Posterior vena cava (tissue), 2 donors: ENCODE data around the gene PRPH. TPM values are rescaled to one million over a fixed set of nuclear protein-coding genes. Genes with fewer than 3 reads are reported as not detected.

Experiments
- DNase-seq: peaks from one replicate; pipeline ENCODE4 v3.0.0-alpha.2; 2020; ENCODE audit warnings: low spot score
- intact Hi-C, 2 donors: fragments of 100-400 bp; cut with DNase I; formaldehyde crosslinking; loops; one replicate each; pipeline versions ENCODE4 v1.14.1 to v1.14.2; 2022 to 2023
- total RNA-seq, 2 donors: library from RNA; stranded (reverse); fragmentation: NEBNext Ultra II Directional; extraction: Animal tissue kit (Norgen Biotek cat#: 25700); gene quantifications; one replicate each; pipeline ENCODE4 v1.2.1, GENCODE V29; 2021
- donor health status: DM: yes; HTN: yes; CAD: no.
- donor health status: DM: yes; HTN: yes; CAD: no.

The PRPH gene
- total RNA-seq, 2 donors from 2014 or later: 0.32 to 0.67 TPM

DNA sequence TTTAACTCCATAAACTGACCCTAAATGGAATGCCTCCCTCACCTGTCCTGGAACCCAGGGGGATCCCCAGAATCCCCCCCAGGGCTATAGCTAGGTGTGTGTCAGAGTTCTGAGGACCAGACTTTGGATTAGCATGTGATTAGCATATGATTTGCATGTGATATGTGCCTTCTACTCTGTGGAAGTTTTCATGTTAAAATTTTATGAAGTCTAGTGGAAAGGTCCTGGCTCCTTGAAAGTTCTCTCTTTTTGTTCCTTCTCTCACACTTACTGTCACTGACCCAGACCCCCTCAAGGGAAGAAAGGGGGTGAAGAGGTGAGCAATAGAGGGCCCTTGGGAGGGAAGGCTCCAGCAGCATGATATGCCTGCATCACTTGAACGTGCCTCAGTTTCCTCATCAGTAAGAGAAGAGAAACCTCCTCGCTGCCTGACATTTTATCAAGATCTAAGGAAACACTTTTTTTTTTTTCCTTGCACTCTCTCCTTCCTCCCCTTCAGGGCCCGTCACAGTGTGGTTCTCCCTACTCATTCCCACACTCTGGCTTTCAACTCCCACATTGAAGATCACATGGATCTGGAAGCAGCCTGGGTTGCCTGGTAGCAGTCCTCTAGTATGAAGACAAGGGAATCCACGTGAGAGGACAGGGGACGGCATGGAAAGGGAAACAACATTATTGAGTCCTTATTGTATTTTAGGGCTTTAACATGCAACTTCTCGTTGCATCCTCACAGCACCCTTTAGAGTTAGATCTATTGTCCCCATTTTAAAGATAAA lies 45.3 kb downstream of the PRPH start:
- intact Hi-C loops: no loop called here

DNA sequence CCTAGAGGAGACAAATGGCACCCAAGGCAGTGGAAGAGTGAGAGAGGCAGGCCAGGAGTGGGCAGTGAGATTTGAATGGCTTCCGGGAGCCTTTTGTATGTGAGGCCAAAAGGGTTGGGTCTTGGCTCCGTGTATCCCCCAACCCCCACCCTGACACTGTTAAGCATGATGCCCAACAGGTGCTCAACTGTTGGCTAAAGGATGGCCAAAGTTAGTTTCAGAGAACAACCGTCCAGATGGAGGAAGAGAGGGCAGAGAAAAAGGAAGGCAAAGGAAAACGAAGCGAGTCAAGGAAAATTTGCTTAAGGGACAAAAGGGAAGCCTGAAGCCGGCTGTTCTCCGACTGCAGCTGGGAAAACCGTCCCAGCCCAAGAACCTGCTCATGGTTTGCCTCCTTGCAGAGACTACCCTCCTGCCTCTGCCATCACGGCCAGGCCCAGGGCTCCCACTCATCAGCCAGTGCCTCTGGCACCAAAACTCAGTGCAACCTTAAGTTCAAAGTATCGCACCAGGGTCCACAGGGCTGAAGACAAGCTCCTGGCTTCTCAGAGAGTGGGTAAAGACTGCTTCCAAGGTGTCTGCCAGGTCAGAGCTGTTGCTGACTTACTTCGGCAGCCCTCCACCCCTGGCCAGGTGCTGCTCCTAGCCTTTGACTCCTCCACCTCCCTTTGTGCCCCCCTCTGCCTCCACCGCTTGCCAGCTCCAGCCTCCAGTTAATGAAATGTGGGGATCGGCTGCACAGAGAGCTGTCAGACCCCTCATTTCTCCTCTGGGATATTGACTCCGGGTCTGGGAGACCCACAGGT lies 46.2 kb downstream of the PRPH start:
- DNase-seq: peak; percentile 60

More for the DNA sequence above, 45.3 kb downstream of the PRPH start:
- peak; percentile 23 for DNase-seq

DNA sequence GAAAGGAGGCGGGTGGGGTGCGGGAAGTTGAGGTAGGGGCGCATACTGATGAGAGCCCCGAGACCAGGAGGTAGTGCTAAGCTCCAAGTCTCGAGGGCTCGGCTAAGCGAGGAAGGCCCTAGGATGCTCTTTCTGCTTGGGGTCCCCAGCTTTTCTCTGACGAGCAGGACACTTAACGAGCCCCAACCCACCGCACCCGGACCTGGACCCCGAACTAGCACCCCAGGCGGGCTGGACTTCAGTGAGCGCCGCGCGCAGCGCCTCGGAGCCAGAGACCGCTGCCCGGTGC lies 46.8 kb downstream of the PRPH start:
- peak; percentile 81 for DNase-seq
- intact Hi-C loops: no loop called here

More for the DNA sequence above, 46.2 kb downstream of the PRPH start:
- intact Hi-C loops: no loop called here

DNA sequence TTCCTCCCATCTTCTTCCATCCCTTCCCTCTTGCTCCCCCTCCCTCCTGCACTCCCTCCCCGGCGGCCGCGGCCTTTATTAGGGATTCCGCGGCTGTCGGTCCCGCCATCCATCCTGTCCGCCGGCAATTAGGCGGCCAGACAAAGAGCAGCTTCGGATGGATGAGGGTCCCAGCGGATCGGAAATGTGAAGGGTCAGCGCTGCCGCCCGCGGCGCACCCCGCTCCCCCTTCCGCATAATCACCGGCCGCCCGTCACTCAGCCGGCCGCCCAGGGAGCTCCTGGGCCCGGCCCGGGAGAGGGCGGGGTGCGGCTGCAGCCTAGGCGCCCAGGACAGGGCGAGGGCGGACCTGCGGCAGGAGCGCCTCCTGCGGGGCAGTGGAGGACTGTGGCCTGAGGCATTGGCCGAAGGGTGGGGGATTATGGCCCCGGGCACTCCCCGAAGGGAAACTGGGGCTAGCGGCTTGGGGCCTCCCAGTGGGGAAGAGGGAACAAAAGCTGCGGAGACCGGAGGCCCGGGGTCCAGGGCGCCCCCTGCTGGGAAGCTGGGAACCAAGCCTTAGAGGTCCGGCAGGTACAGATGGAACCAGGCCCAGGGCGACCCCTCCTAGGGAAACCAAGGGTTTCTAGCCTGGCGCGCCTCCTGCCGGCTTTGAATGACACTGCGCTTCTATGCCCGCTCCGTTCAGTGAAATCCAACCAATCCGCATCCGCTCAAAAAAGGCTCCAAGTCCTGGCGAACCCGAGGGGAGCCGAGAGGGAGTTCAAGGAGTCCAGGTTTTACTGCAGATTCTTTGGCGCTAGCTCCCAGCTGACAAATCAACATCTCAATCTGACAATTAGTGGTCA lies 47.3 kb downstream of the PRPH start:
- peak; percentile 91 for DNase-seq
- intact Hi-C loops: no loop called here

DNA sequence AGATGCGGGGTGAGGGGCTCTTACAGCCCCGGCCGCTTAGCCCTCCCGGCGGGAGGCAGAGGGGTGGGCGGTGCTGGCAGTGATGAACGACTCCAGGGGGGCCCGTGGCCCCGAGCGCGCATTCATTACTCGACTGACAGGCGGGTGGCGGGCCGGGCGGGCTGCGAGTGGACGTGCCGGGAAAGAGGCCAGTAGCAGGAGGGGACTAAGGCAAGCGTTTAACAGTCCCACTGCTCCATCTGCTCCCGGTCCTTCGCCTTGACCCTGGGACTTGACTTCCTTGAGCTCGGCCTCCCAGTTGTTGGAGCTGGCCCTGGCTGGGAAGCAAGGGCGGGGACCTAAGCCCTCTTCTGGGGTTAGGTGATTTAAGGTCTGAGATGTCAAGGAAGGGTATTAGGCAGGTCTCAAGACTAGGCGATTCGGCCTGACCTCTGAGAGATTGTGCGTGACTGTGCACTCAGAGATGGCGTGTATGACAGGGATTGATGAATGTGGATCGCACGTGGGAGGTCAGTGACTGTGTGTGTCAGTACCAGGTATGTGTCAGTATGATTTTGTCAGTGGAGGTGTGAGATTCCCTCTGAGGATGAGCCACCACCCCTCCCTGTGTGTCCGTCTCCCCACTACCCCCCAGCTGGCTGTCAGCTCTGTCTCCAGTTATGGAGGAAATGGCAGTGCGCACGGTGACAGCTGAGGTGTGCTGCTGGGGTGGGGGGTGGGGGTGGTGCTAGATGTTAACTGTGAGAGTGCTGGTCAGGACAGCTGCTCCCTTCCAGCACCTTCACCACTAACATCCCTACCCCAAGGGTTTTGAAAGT lies 48.2 kb downstream of the PRPH start:
- intact Hi-C loops: no loop called here
- DNase-seq: peak; percentile 78

DNA sequence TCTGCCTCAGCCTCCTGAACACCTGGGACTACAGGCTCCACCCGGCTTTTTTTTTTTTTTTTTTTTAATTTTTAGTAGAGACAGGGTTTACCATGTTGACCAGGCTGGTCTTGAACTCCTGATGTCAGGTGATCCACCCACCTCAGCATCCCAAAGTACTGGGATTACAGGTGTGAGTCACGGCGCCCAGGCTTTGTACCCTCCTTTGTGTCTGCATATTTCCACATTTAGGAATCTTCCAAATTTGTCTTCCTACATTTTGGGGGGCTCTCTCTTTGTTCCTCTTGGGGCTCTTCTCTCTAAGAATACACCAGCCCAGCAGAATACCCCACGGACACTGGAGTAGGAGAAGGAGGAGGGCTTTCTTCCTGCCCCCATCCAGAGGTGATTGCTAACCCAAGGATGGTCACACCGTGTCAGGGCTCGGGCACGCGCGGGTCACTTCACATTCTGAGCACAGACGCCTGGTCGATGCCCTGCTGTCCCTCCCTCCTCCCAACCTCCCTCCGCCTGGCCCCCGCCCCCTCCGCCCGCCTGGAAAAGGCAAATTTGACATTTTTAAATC lies 49.6 kb downstream of the PRPH start:
- DNase-seq: no peak
- intact Hi-C loops: loop anchor here (5.0 kb wide), 2 partner anchors 47 to 57 kb away; partner anchors contain the start of gene PRPH (in 1 of the 2)

DNA sequence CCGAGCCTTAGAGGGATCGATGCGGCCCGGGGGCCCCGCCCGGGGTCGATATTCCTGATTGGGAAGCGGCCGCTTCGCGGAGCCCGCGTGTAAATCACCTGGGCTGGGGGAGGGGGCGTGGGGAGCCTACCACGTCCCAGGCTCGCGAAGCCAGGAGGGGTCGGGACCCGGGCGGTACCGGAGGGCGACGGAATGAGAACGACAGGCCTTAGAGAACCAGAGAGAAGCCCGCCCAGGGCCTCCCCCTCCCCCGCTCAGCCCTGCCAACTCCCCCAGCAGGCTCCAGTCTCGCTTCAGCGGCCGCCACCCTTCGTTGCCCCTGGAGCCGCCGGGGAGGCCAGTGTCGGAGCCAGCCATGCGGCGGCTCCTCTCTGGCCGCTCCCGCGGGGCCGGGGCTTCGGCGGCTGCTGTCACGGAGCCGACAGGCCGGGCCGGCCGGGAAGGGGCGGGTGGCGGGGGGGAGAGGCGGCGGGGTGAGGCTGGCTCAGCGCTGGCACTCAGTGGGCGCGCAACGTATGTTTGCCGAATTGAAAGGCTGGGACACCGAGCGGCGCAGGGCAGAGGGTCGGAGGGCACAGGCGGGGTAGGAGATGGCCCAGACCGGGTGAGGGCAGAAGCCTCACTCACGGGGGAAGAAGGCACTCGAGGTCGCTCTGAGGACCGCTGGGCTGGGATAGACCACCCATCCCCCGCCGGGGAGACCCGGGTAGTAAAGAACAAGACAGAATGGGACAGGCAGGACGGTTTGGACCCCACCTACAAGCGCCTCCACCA lies 50.3 kb downstream of the PRPH start:
- intact Hi-C loops: loop anchor here (5.0 kb wide), 2 partner anchors 48 to 58 kb away; partner anchors contain the start of gene PRPH (in 1 of the 2)

DNA sequence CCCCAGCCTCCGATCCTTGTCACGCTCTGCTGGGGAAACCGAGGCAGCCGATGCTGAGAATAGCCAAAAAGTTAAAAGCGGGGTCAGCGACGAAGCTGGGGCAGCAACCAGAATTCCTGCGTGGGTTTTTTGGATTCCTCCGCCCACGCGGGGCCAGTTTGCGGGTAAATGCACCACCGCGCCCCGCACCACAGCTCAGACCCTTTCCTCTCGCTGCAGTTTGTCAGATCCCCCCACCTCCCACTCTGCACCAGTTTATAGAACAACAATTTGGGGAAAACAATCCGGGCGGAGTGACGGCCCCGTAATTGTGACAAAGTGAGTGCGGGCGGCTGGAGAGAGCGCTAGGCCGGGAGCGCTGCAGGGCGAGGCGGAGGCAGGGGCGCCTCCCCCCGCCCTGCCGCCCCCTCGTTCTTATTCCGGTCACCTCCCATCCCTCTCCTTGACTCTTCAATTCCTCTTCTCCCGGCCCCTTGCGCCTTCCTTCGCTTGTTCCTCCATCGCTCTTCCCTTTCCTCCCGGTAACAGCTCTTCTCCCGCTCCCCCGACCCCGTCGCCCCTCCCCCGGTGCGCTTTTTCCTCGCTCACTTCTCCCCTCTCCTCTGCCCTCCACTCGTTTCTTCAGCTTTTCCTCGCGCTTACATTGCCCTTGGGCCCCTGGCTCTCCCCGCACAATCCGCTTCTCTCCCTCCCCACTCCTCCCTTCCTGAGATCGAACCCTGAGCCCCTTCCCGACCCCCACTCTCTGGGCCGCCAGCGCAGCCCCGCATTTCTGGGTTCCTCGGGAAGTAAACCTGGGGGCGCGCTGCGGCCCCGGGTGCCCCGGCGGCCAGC lies 51.1 kb downstream of the PRPH start:
- intact Hi-C loops: loop anchor here (5.0 kb wide), 2 partner anchors 49 to 59 kb away; partner anchors contain the start of gene PRPH (in 1 of the 2)
- DNase-seq: peak; percentile 78

More for the DNA sequence above, 50.3 kb downstream of the PRPH start:
- DNase-seq: peak; percentile 77

DNA sequence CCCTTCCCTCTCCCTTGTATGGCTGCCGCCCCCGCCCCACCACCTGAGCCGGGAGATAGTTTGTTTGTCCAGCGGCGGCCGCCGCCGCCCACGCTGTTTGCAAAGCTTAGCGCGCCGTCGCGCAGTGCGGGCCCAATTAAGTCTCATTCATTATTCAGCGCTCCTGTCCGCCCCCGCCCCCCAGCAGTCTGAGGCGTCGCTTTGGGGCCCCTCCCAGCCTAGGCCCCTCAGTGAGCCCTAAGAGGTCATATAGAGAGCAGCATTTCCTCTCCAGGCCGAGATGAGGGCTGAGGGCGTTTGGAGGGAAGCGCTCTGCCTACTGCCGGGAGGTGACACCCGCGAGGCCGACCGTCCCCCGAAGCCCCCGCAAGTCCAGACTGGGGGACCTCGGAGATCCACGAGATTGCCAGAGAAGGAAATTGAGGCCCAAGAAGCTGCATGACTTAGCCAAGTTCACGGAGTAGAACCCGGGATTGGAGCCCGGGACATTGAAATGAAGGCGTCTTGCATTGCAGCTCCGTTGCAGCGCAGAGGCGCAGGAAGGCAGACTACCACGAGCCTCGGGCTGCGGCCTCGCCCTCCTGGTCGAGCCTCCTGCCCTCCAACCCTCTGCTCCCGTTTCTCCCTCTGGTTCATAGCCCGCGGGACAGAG lies 51.8 kb downstream of the PRPH start, which contains the start of gene DNAJC22:
TSS of gene DNAJC22 (plus strand) at position 230 of the 652 bp plus-strand sequence. CDS start 1,985 bp downstream, outside the sequence.
- intact Hi-C loops: loop anchor here (5.0 kb wide), 2 partner anchors 49 to 59 kb away; partner anchors contain the start of gene PRPH (in 1 of the 2)
- DNase-seq: peak; percentile 75

DNA sequence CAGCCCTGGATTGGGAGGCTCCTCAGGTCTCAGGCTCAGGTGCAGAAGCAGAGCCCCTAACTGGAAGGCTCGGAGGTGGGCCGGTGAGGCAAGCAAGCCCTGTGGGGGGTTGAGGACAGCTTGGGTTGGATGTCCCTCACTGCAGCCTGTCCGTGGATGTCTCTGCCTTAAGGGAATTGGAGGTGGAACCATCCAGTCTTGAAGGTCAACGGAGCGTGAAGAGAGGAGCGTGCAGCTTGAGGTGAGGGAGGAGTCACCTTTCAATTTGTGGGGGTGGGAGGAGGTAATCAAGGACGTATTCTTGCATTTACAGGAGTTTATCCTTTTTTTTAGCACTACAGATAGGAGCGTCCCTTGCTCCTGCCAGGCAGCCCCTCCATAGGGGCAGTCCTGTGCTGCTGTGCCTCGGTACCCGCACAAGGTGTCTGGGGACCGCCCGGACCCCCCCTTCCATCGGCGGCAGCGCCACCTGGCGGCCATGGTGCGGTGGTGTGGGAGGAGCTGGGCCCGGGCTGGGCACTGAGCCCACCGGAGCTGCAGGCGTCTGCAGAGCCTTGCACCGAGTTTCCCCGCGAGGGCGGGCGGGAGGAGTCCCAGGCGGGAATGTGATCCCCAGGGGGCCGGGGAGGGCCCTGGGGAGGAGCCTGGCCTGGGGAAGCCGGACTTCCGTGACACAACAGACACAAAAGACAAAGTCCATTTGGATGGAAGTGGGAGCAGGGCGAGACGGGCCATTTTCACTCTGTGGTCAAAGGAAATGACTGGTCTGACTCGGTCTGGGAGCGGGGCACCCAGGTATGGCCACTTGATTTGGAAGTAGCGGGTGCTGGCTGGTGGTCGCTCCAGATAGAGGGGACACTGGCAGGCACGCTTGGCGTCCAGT lies 52.6 kb downstream of the PRPH start:
- intact Hi-C loops: loop anchor here (5.0 kb wide), 2 partner anchors 50 to 60 kb away; partner anchors contain the start of gene PRPH (in 1 of the 2)
- DNase-seq: peak; percentile 91

Other genes starting within 250 kb of the PRPH start
- 10 to 100 TPM; 59.5 to 63.3 TPM for gene KMT2D, start 234.4 kb upstream of the PRPH start, total RNA-seq
- under 1 TPM in 1 of 2 donors, not detected in 1; 0.38 TPM for gene RHEBL1, start 225.2 kb upstream of the PRPH start, total RNA-seq
- 1 to 10 TPM in 1 of 2 donors, under 1 TPM in 1; 0.93 to 2.7 TPM for gene DHH, start 200.3 kb upstream of the PRPH start, total RNA-seq
- gene LMBR1L, start 184.3 kb upstream of the PRPH start, total RNA-seq: 10 to 100 TPM; 37.7 to 40.8 TPM
- gene TUBA1B, start 163.8 kb upstream of the PRPH start, total RNA-seq: 100 to 1,000 TPM; 763 to 783 TPM
- 100 to 1,000 TPM; 240 to 247 TPM for gene TUBA1A, start 106.1 kb upstream of the PRPH start, total RNA-seq
- gene TUBA1C, start 30.1 kb upstream of the PRPH start, total RNA-seq: 100 to 1,000 TPM; 172 to 219 TPM
- gene TROAP, start 28.1 kb downstream of the PRPH start, total RNA-seq: under 1 TPM; 0.10 to 0.60 TPM
- gene C1QL4, start 42.0 kb downstream of the PRPH start, total RNA-seq: not detected
- gene DNAJC22, start 51.7 kb downstream of the PRPH start, total RNA-seq: under 1 TPM in 1 of 2 donors, not detected in 1; 0.05 TPM
- 10 to 100 TPM; 12.1 to 14.8 TPM for gene SPATS2, start 72.3 kb downstream of the PRPH start, total RNA-seq
- under 1 TPM; 0.10 to 0.28 TPM for gene KCNH3, start 243.9 kb downstream of the PRPH start, total RNA-seq